Measurements from ENCODE around the gene TIMP2. TPM values are rescaled to one million over a fixed set of nuclear protein-coding genes. Genes with fewer than 3 reads are reported as not detected.

TIMP2 gene
- total RNA-seq, 1 experiment from 2014 or later, result 64.8 TPM

DNA sequence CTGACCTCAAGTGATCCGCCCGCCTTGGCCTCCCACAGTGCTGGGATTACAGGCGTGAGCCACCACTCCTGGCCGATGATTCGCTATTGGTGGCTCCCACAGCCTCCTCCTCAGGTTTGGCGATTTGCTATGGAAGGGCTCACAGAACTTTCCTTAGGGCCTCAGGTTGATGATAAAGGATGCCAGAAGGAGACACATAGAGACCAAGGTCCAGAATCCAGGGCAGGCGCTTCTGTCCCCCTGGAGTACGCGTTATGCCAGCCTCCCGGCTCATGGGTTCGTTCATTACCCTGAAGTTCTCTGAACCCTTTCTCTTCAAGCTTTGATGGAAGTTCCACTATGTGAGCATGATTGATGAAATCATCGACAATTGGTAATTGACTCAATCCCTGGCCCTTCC, 34.6 kb upstream of the TIMP2 start:
- intact Hi-C loops (cut with micrococcal nuclease), result no loop called here
- H4K20me1 ChIP-seq (ENCODE audit: insufficient read depth), result no peaks in the 10 kb centered on the region
- H3K4me1 ChIP-seq (ENCODE audit: control insufficient read depth in 1 of 2, insufficient read depth in 2 of 2, low read length in 2 of 2), result peaks cover 19 to 60% of the 10 kb centered on the region in 2 experiments
- no peak for DNase-seq (ENCODE audit: low read depth, low spot score)
- H3K9me2 ChIP-seq (ENCODE audit: insufficient read depth), result no peaks in the 10 kb centered on the region
- TF ChIP-seq, protein P1, sequence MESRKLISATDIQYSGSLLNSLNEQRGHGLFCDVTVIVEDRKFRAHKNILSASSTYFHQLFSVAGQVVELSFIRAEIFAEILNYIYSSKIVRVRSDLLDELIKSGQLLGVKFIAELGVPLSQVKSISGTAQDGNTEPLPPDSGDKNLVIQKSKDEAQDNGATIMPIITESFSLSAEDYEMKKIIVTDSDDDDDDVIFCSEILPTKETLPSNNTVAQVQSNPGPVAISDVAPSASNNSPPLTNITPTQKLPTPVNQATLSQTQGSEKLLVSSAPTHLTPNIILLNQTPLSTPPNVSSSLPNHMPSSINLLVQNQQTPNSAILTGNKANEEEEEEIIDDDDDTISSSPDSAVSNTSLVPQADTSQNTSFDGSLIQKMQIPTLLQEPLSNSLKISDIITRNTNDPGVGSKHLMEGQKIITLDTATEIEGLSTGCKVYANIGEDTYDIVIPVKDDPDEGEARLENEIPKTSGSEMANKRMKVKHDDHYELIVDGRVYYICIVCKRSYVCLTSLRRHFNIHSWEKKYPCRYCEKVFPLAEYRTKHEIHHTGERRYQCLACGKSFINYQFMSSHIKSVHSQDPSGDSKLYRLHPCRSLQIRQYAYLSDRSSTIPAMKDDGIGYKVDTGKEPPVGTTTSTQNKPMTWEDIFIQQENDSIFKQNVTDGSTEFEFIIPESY (IDR thresholded peaks at IDR 0.05; ENCODE audit: extremely low read depth, insufficient replicate concordance, low read length), result no peak
- TF ChIP-seq ELF1 (IDR thresholded peaks at IDR 0.05; ENCODE audit: borderline replicate concordance, low read depth), result no peak
- no peak for TF ChIP-seq CBX3 (IDR thresholded peaks at IDR 0.05; ENCODE audit: low read depth)
- TF ChIP-seq EZH2 (IDR thresholded peaks at IDR 0.05), result no peak
- TF ChIP-seq, protein P2, sequence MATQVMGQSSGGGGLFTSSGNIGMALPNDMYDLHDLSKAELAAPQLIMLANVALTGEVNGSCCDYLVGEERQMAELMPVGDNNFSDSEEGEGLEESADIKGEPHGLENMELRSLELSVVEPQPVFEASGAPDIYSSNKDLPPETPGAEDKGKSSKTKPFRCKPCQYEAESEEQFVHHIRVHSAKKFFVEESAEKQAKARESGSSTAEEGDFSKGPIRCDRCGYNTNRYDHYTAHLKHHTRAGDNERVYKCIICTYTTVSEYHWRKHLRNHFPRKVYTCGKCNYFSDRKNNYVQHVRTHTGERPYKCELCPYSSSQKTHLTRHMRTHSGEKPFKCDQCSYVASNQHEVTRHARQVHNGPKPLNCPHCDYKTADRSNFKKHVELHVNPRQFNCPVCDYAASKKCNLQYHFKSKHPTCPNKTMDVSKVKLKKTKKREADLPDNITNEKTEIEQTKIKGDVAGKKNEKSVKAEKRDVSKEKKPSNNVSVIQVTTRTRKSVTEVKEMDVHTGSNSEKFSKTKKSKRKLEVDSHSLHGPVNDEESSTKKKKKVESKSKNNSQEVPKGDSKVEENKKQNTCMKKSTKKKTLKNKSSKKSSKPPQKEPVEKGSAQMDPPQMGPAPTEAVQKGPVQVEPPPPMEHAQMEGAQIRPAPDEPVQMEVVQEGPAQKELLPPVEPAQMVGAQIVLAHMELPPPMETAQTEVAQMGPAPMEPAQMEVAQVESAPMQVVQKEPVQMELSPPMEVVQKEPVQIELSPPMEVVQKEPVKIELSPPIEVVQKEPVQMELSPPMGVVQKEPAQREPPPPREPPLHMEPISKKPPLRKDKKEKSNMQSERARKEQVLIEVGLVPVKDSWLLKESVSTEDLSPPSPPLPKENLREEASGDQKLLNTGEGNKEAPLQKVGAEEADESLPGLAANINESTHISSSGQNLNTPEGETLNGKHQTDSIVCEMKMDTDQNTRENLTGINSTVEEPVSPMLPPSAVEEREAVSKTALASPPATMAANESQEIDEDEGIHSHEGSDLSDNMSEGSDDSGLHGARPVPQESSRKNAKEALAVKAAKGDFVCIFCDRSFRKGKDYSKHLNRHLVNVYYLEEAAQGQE (IDR thresholded peaks at IDR 0.05; ENCODE audit: low read depth), result no peak
- TF ChIP-seq POLR2A (IDR thresholded peaks at IDR 0.05; ENCODE audit: borderline replicate concordance, extremely low read depth, insufficient read depth, insufficient read length), result no peak
- no peak for TF ChIP-seq JUND (IDR thresholded peaks at IDR 0.05)
- no peak for TF ChIP-seq TCF7L2 (IDR thresholded peaks at IDR 0.05; ENCODE audit: borderline replicate concordance, extremely low read depth, insufficient read depth, insufficient read length)
- no peak for TF ChIP-seq YY1 (IDR thresholded peaks at IDR 0.05; ENCODE audit: extremely low read depth, insufficient replicate concordance, low read depth, low read length)
- TF ChIP-seq EGR1 (IDR thresholded peaks at IDR 0.05; ENCODE audit: low read depth), result no peak
- TF ChIP-seq SIN3A (IDR thresholded peaks at IDR 0.05; ENCODE audit: low read depth), result no peak
- no peak for TF ChIP-seq SP1 (IDR thresholded peaks at IDR 0.05; ENCODE audit: low read depth)
- TF ChIP-seq CEBPB (IDR thresholded peaks at IDR 0.05; ENCODE audit: low read depth), result no peak
- TF ChIP-seq, protein P3, sequence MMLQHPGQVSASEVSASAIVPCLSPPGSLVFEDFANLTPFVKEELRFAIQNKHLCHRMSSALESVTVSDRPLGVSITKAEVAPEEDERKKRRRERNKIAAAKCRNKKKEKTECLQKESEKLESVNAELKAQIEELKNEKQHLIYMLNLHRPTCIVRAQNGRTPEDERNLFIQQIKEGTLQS (IDR thresholded peaks at IDR 0.05), result no peak
- no peak for TF ChIP-seq FOSL1 (IDR thresholded peaks at IDR 0.05; ENCODE audit: low read depth)
- TF ChIP-seq, protein P4, sequence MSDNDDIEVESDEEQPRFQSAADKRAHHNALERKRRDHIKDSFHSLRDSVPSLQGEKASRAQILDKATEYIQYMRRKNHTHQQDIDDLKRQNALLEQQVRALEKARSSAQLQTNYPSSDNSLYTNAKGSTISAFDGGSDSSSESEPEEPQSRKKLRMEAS (IDR thresholded peaks at IDR 0.05), result no peak
- no peak for TF ChIP-seq RAD21 (IDR thresholded peaks at IDR 0.05; ENCODE audit: low read depth)
- no peak for TF ChIP-seq ZFX (IDR thresholded peaks at IDR 0.05)
- ATAC-seq, result no peak
- RAD21 ChIA-PET (ENCODE audit: low non-redundant PET in 1 of 2, low total read pairs in 2 of 2, uncharacterized antibody in 2 of 2, unreplicated experiment in 2 of 2), result no interaction called here
- H3K27ac ChIP-seq (ENCODE audit: low read depth, low read length), result no peak overlapping the region
- no TSS peak for BruUV-seq (replicated peaks)
- no peaks in the 10 kb centered on the region for H3K79me2 ChIP-seq (ENCODE audit: insufficient read depth, low read length)
- H3K9me3 ChIP-seq (ENCODE audit: control insufficient read depth in 1 of 2, insufficient read depth in 1 of 2, low read depth in 1 of 2, low read length in 2 of 2), result no peaks in the 10 kb centered on the region
- CTCF ChIA-PET, result interaction anchor here (4.9 kb wide), 1 partner anchor 12 kb away, joined by 21 read pairs; no protein-coding TSS in a partner anchor
- no peak overlapping the region for H3K9ac ChIP-seq (ENCODE audit: low read length)
- no peak overlapping the region for H3K4me2 ChIP-seq (ENCODE audit: low read length)
- no peak overlapping the region for H3K4me3 ChIP-seq (replicated peaks in 1 of 2; ENCODE audit: low read depth in 1 of 2, low read length in 2 of 2)
- no peaks in the 10 kb centered on the region for H3K27me3 ChIP-seq (ENCODE audit: insufficient read depth, low read length)
- POLR2A ChIA-PET, result no interaction called here
- no peaks in the 10 kb centered on the region for H3K36me3 ChIP-seq (ENCODE audit: control insufficient read depth in 1 of 2, insufficient read depth in 2 of 2, low read length in 2 of 2)
- H2AFZ ChIP-seq (ENCODE audit: low read depth, low read length, poor library complexity, severe bottlenecking), result no peak overlapping the region

Data from HCT116 (cell line).